Measurements from ENCODE around the gene SORBS2. TPM values are rescaled to one million over a fixed set of nuclear protein-coding genes. Genes with fewer than 3 reads are reported as not detected.

SORBS2 gene
- total RNA-seq, 4 donors from 2014 or later: 21.5 to 103 (median 64.8) TPM

- ATAC-seq (ENCODE audit: low FRiP score) (no peak), DNase-seq (ENCODE audit: low spot score) (no peak)
- no peak for TF ChIP-seq CTCF (IDR thresholded peaks at IDR 0.05)
Measured at GRCh38 chr4:185764876-185765275, 47.1 kb downstream of the SORBS2 start.

- DNase-seq (ENCODE audit: low spot score) (no peak), ATAC-seq (ENCODE audit: low FRiP score) (peak; percentile 85)
- no peak for TF ChIP-seq CTCF (IDR thresholded peaks at IDR 0.05)
Measured at GRCh38 chr4:185761352-185762235, 50.4 kb downstream of the SORBS2 start.

GRCh38 chr4:185758807-185759206, 53.2 kb downstream of the SORBS2 start:
- TF ChIP-seq CTCF (IDR thresholded peaks at IDR 0.05): no peak
- ATAC-seq (ENCODE audit: low FRiP score) (no peak), DNase-seq (ENCODE audit: low spot score) (no peak)

- ATAC-seq (ENCODE audit: low FRiP score) (no peak), DNase-seq (ENCODE audit: low spot score) (no peak)
- TF ChIP-seq CTCF (IDR thresholded peaks at IDR 0.05): no peak
Measured at GRCh38 chr4:185755451-185755850, 56.5 kb downstream of the SORBS2 start.

- no peak for DNase-seq (ENCODE audit: low spot score)
- no peak for TF ChIP-seq CTCF (IDR thresholded peaks at IDR 0.05)
- no peak for ATAC-seq (ENCODE audit: low FRiP score)
Measured at GRCh38 chr4:185754961-185755360, 57.0 kb downstream of the SORBS2 start.

GRCh38 chr4:185752872-185753271, 59.1 kb downstream of the SORBS2 start:
- ATAC-seq (ENCODE audit: low FRiP score) (no peak), DNase-seq (ENCODE audit: low spot score) (no peak)
- no peak for TF ChIP-seq CTCF (IDR thresholded peaks at IDR 0.05)

GRCh38 chr4:185749858-185750257, 62.1 kb downstream of the SORBS2 start:
- TF ChIP-seq CTCF (IDR thresholded peaks at IDR 0.05): no peak
- no peak for DNase-seq (ENCODE audit: low spot score)
- ATAC-seq (ENCODE audit: low FRiP score): no peak
